Measurements from ENCODE around the gene PODNL1.

Gene PODNL1

GRCh38 chr19:13951043-13951442 is 12.8 kb upstream of the PODNL1 start:
- Histone ChIP-seq H3K27ac (no peak overlapping the region), H3K4me3 (ENCODE audit: low read depth, low read length) (no peak overlapping the region), H3K36me3 (peaks cover 19% of the 10 kb centered on the region), H3K9me3 (ENCODE audit: severe bottlenecking) (no peaks in the 10 kb centered on the region), H3K27me3 (ENCODE audit: insufficient read depth, low read depth, severe bottlenecking) (no peaks in the 10 kb centered on the region)
- no peak for TF ChIP-seq CTCF (IDR thresholded peaks at IDR 0.05; ENCODE audit: low read depth, low read length)
- DNase-seq = no peak

- DNase-seq = no peak
- no peak for TF ChIP-seq CTCF (IDR thresholded peaks at IDR 0.05; ENCODE audit: low read depth, low read length)
- H3K9me3 ChIP-seq (ENCODE audit: severe bottlenecking) = peaks cover 3% of the 10 kb centered on the region
- H3K27me3 ChIP-seq (ENCODE audit: insufficient read depth, low read depth, severe bottlenecking) = no peaks in the 10 kb centered on the region
- H3K4me3 ChIP-seq (ENCODE audit: low read depth, low read length) = no peak overlapping the region
- no peak overlapping the region for H3K27ac ChIP-seq
- no peaks in the 10 kb centered on the region for H3K36me3 ChIP-seq
Measured at GRCh38 chr19:13946414-13946813, 8.2 kb upstream of the PODNL1 start.

GRCh38 chr19:13942023-13942684 is 3.9 kb upstream of the PODNL1 start:
- Histone ChIP-seq H3K9me3 (ENCODE audit: severe bottlenecking) (peaks cover 3% of the 10 kb centered on the region), H3K27me3 (ENCODE audit: insufficient read depth, low read depth, severe bottlenecking) (no peaks in the 10 kb centered on the region), H3K36me3 (no peaks in the 10 kb centered on the region), H3K27ac (no peak overlapping the region), H3K4me3 (ENCODE audit: low read depth, low read length) (no peak overlapping the region)
- no peak for DNase-seq
- TF ChIP-seq CTCF (IDR thresholded peaks at IDR 0.05; ENCODE audit: low read depth, low read length) = no peak

GRCh38 chr19:13937479-13938300 is 527 bp downstream of the PODNL1 start:
- TF ChIP-seq CTCF (IDR thresholded peaks at IDR 0.05; ENCODE audit: low read depth, low read length) = no peak
- Histone ChIP-seq H3K9me3 (ENCODE audit: severe bottlenecking) (peaks cover 2% of the 10 kb centered on the region), H3K4me3 (ENCODE audit: low read depth, low read length) (no peak overlapping the region), H3K36me3 (no peaks in the 10 kb centered on the region), H3K27ac (no peak overlapping the region), H3K27me3 (ENCODE audit: insufficient read depth, low read depth, severe bottlenecking) (no peaks in the 10 kb centered on the region)
- peak; percentile 28 for DNase-seq

- peak overlapping the region; percentile 15; the same call in 1 of the 2 replicates for H3K27ac ChIP-seq
- H3K4me3 ChIP-seq (ENCODE audit: low read depth, low read length) = no peak overlapping the region
- peak; percentile 81 for DNase-seq
- no peak for TF ChIP-seq CTCF (IDR thresholded peaks at IDR 0.05; ENCODE audit: low read depth, low read length)
- no peaks in the 10 kb centered on the region for H3K36me3 ChIP-seq
- H3K9me3 ChIP-seq (ENCODE audit: severe bottlenecking) = no peaks in the 10 kb centered on the region
- H3K27me3 ChIP-seq (ENCODE audit: insufficient read depth, low read depth, severe bottlenecking) = no peaks in the 10 kb centered on the region
Measured at GRCh38 chr19:13935765-13936510, 2.3 kb downstream of the PODNL1 start.

Data from WERI-Rb-1 (cell line).